Glomerular visceral epithelial cell (primary cell): ENCODE measurements around the gene COPE.
"Not testable (repeated sequence)": the region's sequence is repeated elsewhere in the genome, so short reads cannot be mapped to it uniquely, and the experiment has no call there.

Source experiments
- DNase-seq: peaks from one replicate; pipeline ENCODE4 v3.0.0-alpha.2; 2016; ENCODE audit errors: extremely low spot score

COPE gene

GRCh38 chr19:18908917-18909619 lies 10.1 kb downstream of the COPE start:
- no peak for DNase-seq

- DNase-seq = no peak
Observed at GRCh38 chr19:18906605-18907519, 12.3 kb downstream of the COPE start.

GRCh38 chr19:18905513-18906236 lies 13.5 kb downstream of the COPE start:
- DNase-seq = no peak

GRCh38 chr19:18905058-18905456 lies 14.1 kb downstream of the COPE start:
- DNase-seq = no peak

GRCh38 chr19:18904334-18905057 lies 14.7 kb downstream of the COPE start:
- DNase-seq = no peak

GRCh38 chr19:18903156-18904037 lies 15.8 kb downstream of the COPE start:
- DNase-seq = no peak

GRCh38 chr19:18902519-18902918 lies 16.7 kb downstream of the COPE start:
- DNase-seq = not testable (repeated sequence)

GRCh38 chr19:18901491-18901890 lies 17.7 kb downstream of the COPE start:
- DNase-seq = no peak

- DNase-seq = no peak
Observed at GRCh38 chr19:18900700-18901481, 18.3 kb downstream of the COPE start.

- DNase-seq = no peak
Observed at GRCh38 chr19:18899624-18900560, 19.3 kb downstream of the COPE start.

- no peak for DNase-seq
Observed at GRCh38 chr19:18898607-18899408, 20.4 kb downstream of the COPE start.

GRCh38 chr19:18898081-18898606 lies 21.0 kb downstream of the COPE start:
- no peak for DNase-seq

- DNase-seq = no peak
Observed at GRCh38 chr19:18897094-18898029, 21.8 kb downstream of the COPE start.

- DNase-seq = no peak
Observed at GRCh38 chr19:18896421-18896841, 22.8 kb downstream of the COPE start.

GRCh38 chr19:18895824-18896341 lies 23.3 kb downstream of the COPE start, which contains the start of gene CERS1:
Gene CERS1, minus strand, starts transcription at chr19:18896158. Its CDS starts 86 bp downstream, at chr19:18896072.
- no peak for DNase-seq
